Peyer's patch (tissue), 4 donors: ENCODE results near the gene PTPRE.

Source experiments
- CTCF ChIP-seq, 6 experiments: fragments of 450-650 bp in 4 of 6; fragments of 200-600 bp in 2 of 6; sonication (generic) in 1 of 6; IDR thresholded peaks; one replicate each; pipeline ENCODE4 v1.5.1; 2017 to 2019; ENCODE audit warnings: antibody characterized with exemption in 6 of 6, mild to moderate bottlenecking in 3 of 6, moderate library complexity in 1 of 6
- POLR2A ChIP-seq, 2 donors: fragments of 450-650 bp; IDR thresholded peaks; one replicate each; pipeline ENCODE4 v1.5.1; 2017; ENCODE audit warnings: antibody characterized with exemption in 2 of 2, mild to moderate bottlenecking in 2 of 2, moderate library complexity in 2 of 2

- TF ChIP-seq CTCF (IDR thresholded peaks at IDR 0.05) (no peak), POLR2A (IDR thresholded peaks at IDR 0.05) (no peak)
These were observed 158.2 kb downstream of the PTPRE start for GRCh38 chr10:128064970-128065580.
